Gastrocnemius medialis (tissue), 4 donors: Measurements from ENCODE around the gene SDR9C7. TPM values are rescaled to one million over a fixed set of nuclear protein-coding genes. Genes with fewer than 3 reads are reported as not detected.
"Not testable (repeated sequence)": the region's sequence is repeated elsewhere in the genome, so short reads cannot be mapped to it uniquely, and the experiment has no call there.

Experiments
- ATAC-seq, 2 donors: fragments of 150-250 bp; one replicate each; pipeline ENCODE4 v1.9.1; 2016
- DNase-seq, 2 donors: peaks; one replicate each; pipeline ENCODE4 v3.0.0-alpha.2; 2019
- H3K27ac ChIP-seq, 4 donors: fragments of 200-600 bp; sonication (generic); 1 replicate in 1 of 4; 2 replicates in 3 of 4; pipeline ENCODE4 v1.5.1; 2016 to 2018; ENCODE audit warnings: mild to moderate bottlenecking in 2 of 4, moderate library complexity in 1 of 4
- H3K27me3 ChIP-seq, 3 donors: fragments of 200-600 bp; sonication (generic) in 2 of 3; 1 replicate in 1 of 3; 2 replicates in 2 of 3; pipeline versions ENCODE4 v1.5.1 to v1.6.0; 2016 to 2019; ENCODE audit warnings: mild to moderate bottlenecking in 1 of 3, moderate library complexity in 1 of 3
- H3K36me3 ChIP-seq, 2 donors: fragments of 200-600 bp; sonication (generic) in 1 of 2; one replicate each; pipeline ENCODE4 v1.5.1; 2017 to 2018
- H3K4me1 ChIP-seq, 2 donors: fragments of 200-600 bp; sonication (generic) in 1 of 2; one replicate each; pipeline ENCODE4 v1.5.1; 2016 to 2017; ENCODE audit warnings: mild to moderate bottlenecking in 2 of 2
- H3K4me3 ChIP-seq, 4 donors: fragments of 200-600 bp; sonication (generic) in 3 of 4; 1 replicate in 1 of 4; 2 replicates in 3 of 4; pipeline ENCODE4 v1.5.1; 2016 to 2019; ENCODE audit warnings: mild to moderate bottlenecking in 2 of 4
- H3K9me3 ChIP-seq, 3 donors: fragments of 200-600 bp; sonication (generic) in 2 of 3; 1 replicate in 1 of 3; 2 replicates in 2 of 3; pipeline ENCODE4 v1.5.1; 2016 to 2019
- CTCF ChIP-seq, 5 experiments: fragments of 450-650 bp in 3 of 5; fragments of 200-600 bp in 2 of 5; sonication (generic) in 2 of 5; IDR thresholded peaks in 4 of 5; conservative IDR thresholded peaks in 1 of 5; 1 replicate in 4 of 5; 2 replicates in 1 of 5; pipeline ENCODE4 v1.5.1; 2016 to 2019; ENCODE audit warnings: antibody characterized with exemption in 5 of 5, mild to moderate bottlenecking in 3 of 5, moderate library complexity in 3 of 5
- POLR2A ChIP-seq, 2 donors: fragments of 450-650 bp; IDR thresholded peaks; one replicate each; pipeline ENCODE4 v1.6.1; 2017; ENCODE audit warnings: antibody characterized with exemption in 2 of 2, mild to moderate bottlenecking in 2 of 2, moderate library complexity in 2 of 2
- in situ Hi-C, 4 donors: fragments of 200-750 bp; cut with MboI; loops; one replicate each; pipeline versions ENCODE4 v1.15.0 to v1.8.0; 2017; ENCODE audit warnings: low sequenced_read_pairs in 4 of 4
- intact Hi-C: fragments of 100-400 bp; cut with DNase I; formaldehyde crosslinking; loops from one replicate; pipeline ENCODE4 v1.15.1; 2023; ENCODE audit warnings: low total_unique reads
- total RNA-seq, 4 donors: library from RNA; depleted of rRNA; stranded (reverse); fragments of >200 nt; gene quantifications; one replicate each; pipeline versions ENCODE4 v1.1.0 to v1.2.3, GENCODE V29; 2016

Gene SDR9C7
- total RNA-seq, 4 donors from 2014 or later: 0.27 TPM; not detected in 3

GRCh38 chr12:56948457-56948777, 14.2 kb upstream of the SDR9C7 start:
- Histone ChIP-seq H3K4me1 (no peaks in the 10 kb centered on the region), H3K27ac (no peak overlapping the region), H3K4me3 (no peak overlapping the region), H3K36me3 (no peaks in the 10 kb centered on the region), H3K9me3 (no peaks in the 10 kb centered on the region), H3K27me3 (no peaks in the 10 kb centered on the region)
- DNase-seq (no peak), ATAC-seq (no peak)
- intact Hi-C loops: no loop called here
- in situ Hi-C loops: no loop called here
- TF ChIP-seq CTCF (IDR thresholded peaks at IDR 0.05 in 4 of 5, conservative IDR thresholded peaks at IDR 0.05 in 1 of 5) (no peak), POLR2A (IDR thresholded peaks at IDR 0.05) (no peak)

- no peaks in the 10 kb centered on the region for H3K27me3 ChIP-seq
- no peak overlapping the region for H3K27ac ChIP-seq
- H3K4me3 ChIP-seq: no peak overlapping the region
- no peak for ATAC-seq
- no peaks in the 10 kb centered on the region for H3K36me3 ChIP-seq
- intact Hi-C loops: no loop called here
- H3K4me1 ChIP-seq: no peaks in the 10 kb centered on the region
- in situ Hi-C loops: no loop called here
- TF ChIP-seq POLR2A (IDR thresholded peaks at IDR 0.05) (no peak), CTCF (IDR thresholded peaks at IDR 0.05 in 4 of 5, conservative IDR thresholded peaks at IDR 0.05 in 1 of 5) (no peak)
- DNase-seq: no peak
- H3K9me3 ChIP-seq: no peaks in the 10 kb centered on the region
Observed at GRCh38 chr12:56947633-56948456, 13.6 kb upstream of the SDR9C7 start.

- H3K9me3 ChIP-seq: no peaks in the 10 kb centered on the region
- DNase-seq: no peak
- no peak overlapping the region for H3K4me3 ChIP-seq
- no peaks in the 10 kb centered on the region for H3K36me3 ChIP-seq
- ATAC-seq: no peak
- no peak overlapping the region for H3K27ac ChIP-seq
- in situ Hi-C loops (no loop called here), intact Hi-C loops (loop anchor here (5.0 kb wide), 1 partner anchor 78 kb away; no protein-coding TSS in a partner anchor)
- TF ChIP-seq POLR2A (IDR thresholded peaks at IDR 0.05) (no peak), CTCF (IDR thresholded peaks at IDR 0.05 in 4 of 5, conservative IDR thresholded peaks at IDR 0.05 in 1 of 5) (no peak)
- peaks cover 0 to 10% of the 10 kb centered on the region in 2 donors for H3K4me1 ChIP-seq
- no peaks in the 10 kb centered on the region for H3K27me3 ChIP-seq
Observed at GRCh38 chr12:56943878-56944277, 9.7 kb upstream of the SDR9C7 start.

GRCh38 chr12:56943374-56943773, 9.2 kb upstream of the SDR9C7 start:
- H3K9me3 ChIP-seq, in situ Hi-C loops, H3K27me3 ChIP-seq, H3K4me1 ChIP-seq, H3K27ac ChIP-seq, ATAC-seq, DNase-seq, H3K36me3 ChIP-seq, H3K4me3 ChIP-seq: not testable (repeated sequence)
- intact Hi-C loops: loop anchor here (5.0 kb wide), 1 partner anchor 79 kb away; no protein-coding TSS in a partner anchor

- Histone ChIP-seq H3K4me1 (peaks cover 0 to 10% of the 10 kb centered on the region in 2 donors), H3K4me3 (no peak overlapping the region), H3K36me3 (no peaks in the 10 kb centered on the region), H3K9me3 (no peaks in the 10 kb centered on the region), H3K27ac (no peak overlapping the region), H3K27me3 (no peaks in the 10 kb centered on the region)
- in situ Hi-C loops: no loop called here
- TF ChIP-seq CTCF (IDR thresholded peaks at IDR 0.05 in 4 of 5, conservative IDR thresholded peaks at IDR 0.05 in 1 of 5) (no peak), POLR2A (IDR thresholded peaks at IDR 0.05) (no peak)
- ATAC-seq (peak; percentile 61 to 75), DNase-seq (no peak)
- intact Hi-C loops: loop anchor here (5.0 kb wide), 1 partner anchor 81 kb away; no protein-coding TSS in a partner anchor
Observed at GRCh38 chr12:56941299-56942017, 7.2 kb upstream of the SDR9C7 start.

GRCh38 chr12:56940942-56941298, 6.7 kb upstream of the SDR9C7 start:
- not testable (repeated sequence) for ATAC-seq

More at GRCh38 chr12:56940942-56941298, 6.7 kb upstream of the SDR9C7 start:
- H3K27ac ChIP-seq, H3K4me3 ChIP-seq, H3K36me3 ChIP-seq, H3K27me3 ChIP-seq, DNase-seq, H3K4me1 ChIP-seq, in situ Hi-C loops, H3K9me3 ChIP-seq: not testable (repeated sequence)
- intact Hi-C loops: loop anchor here (5.0 kb wide), 1 partner anchor 81 kb away; no protein-coding TSS in a partner anchor
